Measurements from ENCODE around the gene NTN1. TPM values are rescaled to one million over a fixed set of nuclear protein-coding genes. Genes with fewer than 3 reads are reported as not detected.

NTN1 gene
- total RNA-seq, 1 donor from 2014 or later: 7.8 TPM

DNA sequence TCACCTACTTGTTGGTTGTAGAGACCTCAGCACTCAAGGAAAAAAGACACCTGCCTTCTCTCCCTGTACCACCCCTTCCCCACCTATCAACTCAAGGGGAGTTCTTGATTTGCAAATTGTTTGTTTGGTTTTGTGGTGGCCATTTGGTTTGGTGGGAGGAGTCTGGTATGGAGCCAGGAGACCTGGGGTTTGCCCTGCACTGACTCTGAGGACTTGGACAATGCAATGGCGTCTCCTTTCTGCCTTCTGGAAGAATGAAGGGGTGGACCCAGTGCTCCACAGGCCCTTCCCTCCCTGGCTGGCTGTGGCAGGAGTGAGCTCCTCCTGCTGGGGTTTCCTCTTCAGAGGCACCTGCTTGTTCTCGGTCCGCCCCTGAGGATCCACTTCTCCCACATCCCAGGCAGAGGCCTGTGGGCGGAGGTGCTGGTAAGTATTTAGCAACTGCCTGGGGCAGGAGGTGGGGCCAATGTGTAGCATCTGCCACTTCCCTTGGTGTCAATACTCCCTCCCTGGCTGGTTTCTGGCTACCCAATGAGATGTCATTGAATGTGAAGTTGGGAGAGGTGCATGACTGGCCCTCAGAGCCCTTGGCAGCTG lies 164.5 kb downstream of the NTN1 start:
- intact Hi-C loops (cut with DNase I): no loop called here
- Histone ChIP-seq H3K27ac (no peak overlapping the region), H3K9me3 (no peaks in the 10 kb centered on the region), H3K36me3 (no peaks in the 10 kb centered on the region), H3K4me1 (no peaks in the 10 kb centered on the region), H3K27me3 (ENCODE audit: low read depth) (peaks cover 27% of the 10 kb centered on the region), H3K4me3 (no peak overlapping the region)
- DNase-seq: no peak
- TF ChIP-seq CTCF (IDR thresholded peaks at IDR 0.05): no peak
- ATAC-seq: peak in 1 of 2 donors; percentile 16

DNA sequence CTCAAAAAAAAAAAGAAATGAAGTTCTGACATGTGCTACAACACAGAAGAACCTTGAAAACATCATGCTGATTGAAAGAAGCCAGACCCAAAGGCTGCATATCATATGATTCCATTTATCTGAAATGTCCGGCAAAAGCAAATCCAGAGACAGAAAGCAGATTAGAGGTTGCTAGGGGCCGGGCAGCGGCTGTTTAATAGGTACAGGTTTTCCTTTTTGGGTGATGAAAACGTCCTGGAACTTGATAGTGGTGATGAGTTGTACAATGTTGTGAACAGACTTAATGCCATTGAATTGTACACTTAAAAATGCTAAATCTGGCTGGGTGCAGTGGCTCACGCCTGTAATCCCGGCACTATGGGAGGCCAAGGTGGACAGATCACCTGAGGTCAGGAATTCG lies 166.5 kb downstream of the NTN1 start:
- DNase-seq (no peak), ATAC-seq (no peak)
- intact Hi-C loops (cut with DNase I): no loop called here
- no peak overlapping the region for H3K27ac ChIP-seq
- H3K4me1 ChIP-seq: no peaks in the 10 kb centered on the region
- no peaks in the 10 kb centered on the region for H3K9me3 ChIP-seq
- peaks cover 27% of the 10 kb centered on the region for H3K27me3 ChIP-seq (ENCODE audit: low read depth)
- no peak for TF ChIP-seq CTCF (IDR thresholded peaks at IDR 0.05)
- no peak overlapping the region for H3K4me3 ChIP-seq
- no peaks in the 10 kb centered on the region for H3K36me3 ChIP-seq

DNA sequence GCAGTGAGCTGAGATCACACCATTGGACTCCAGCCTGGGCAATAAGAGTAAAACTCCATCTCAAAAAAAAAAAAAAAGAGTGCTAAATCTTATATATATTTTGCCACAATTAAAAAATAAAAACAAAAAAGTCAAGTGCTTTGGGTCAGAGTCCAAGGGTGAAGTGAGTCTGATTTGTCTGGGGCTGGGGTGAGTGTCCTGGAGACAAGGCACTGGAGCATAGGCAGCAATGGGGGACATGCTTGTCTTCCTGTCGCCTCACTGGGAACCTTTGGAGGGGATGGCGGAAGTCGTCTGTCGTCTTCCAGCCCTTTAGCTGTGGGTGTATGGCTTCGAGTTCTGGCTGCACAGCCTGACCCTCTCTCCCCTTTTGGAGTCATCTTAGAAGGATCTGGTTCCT lies 167.1 kb downstream of the NTN1 start:
- peaks cover 27% of the 10 kb centered on the region for H3K27me3 ChIP-seq (ENCODE audit: low read depth)
- no peaks in the 10 kb centered on the region for H3K9me3 ChIP-seq
- no peaks in the 10 kb centered on the region for H3K36me3 ChIP-seq
- ATAC-seq (no peak), DNase-seq (no peak)
- H3K4me1 ChIP-seq: no peaks in the 10 kb centered on the region
- no peak overlapping the region for H3K27ac ChIP-seq
- intact Hi-C loops (cut with DNase I): no loop called here
- H3K4me3 ChIP-seq: no peak overlapping the region
- no peak for TF ChIP-seq CTCF (IDR thresholded peaks at IDR 0.05)

DNA sequence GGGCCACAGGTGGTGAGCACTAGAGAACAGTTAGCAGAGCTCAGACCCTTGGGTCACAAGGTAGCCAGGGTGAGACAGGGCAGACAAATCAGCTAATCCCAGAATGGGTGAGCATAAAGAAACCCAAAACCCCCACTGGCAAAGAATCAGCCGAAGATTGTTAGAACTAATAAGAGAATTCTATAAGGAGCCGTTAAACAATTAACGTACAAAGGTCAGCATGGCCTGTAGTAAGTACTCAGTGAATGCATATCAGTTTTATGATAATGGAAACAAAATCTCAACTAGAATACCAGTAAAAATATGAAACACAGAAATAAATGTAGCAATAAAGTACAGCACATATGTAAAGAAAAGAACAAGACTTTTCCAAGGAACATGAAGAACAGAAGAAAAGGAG lies 168.6 kb downstream of the NTN1 start:
- TF ChIP-seq CTCF (IDR thresholded peaks at IDR 0.05): no peak
- Histone ChIP-seq H3K27ac (no peak overlapping the region), H3K9me3 (no peaks in the 10 kb centered on the region), H3K36me3 (no peaks in the 10 kb centered on the region), H3K27me3 (ENCODE audit: low read depth) (peaks cover 27% of the 10 kb centered on the region), H3K4me1 (no peaks in the 10 kb centered on the region), H3K4me3 (no peak overlapping the region)
- DNase-seq (no peak), ATAC-seq (no peak)
- intact Hi-C loops (cut with DNase I): no loop called here

DNA sequence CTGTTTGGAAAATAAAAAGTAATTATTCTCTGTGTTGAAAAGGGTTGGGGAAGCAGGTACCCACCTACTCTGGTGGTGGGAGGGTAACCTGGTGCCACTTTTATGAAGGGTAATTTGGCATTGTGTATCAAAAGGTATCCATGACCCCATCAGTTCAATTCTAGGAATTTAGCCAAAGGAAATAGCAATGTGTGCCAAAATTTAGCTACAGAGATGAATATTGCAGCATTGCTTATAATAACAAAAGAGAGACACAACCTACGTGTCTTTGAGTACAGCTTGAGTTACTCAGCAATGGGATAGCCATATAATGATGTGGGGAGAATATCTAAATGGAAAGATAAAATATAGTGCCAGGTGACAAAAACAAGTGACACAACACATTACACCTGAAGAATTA lies 170.7 kb downstream of the NTN1 start:
- ATAC-seq: no peak
- DNase-seq: no peak
- no peak overlapping the region for H3K4me3 ChIP-seq
- intact Hi-C loops (cut with DNase I): no loop called here
- no peak for TF ChIP-seq CTCF (IDR thresholded peaks at IDR 0.05)
- no peaks in the 10 kb centered on the region for H3K36me3 ChIP-seq
- H3K9me3 ChIP-seq: no peaks in the 10 kb centered on the region
- H3K27ac ChIP-seq: no peak overlapping the region
- H3K27me3 ChIP-seq (ENCODE audit: low read depth): peaks cover 5% of the 10 kb centered on the region
- H3K4me1 ChIP-seq: no peaks in the 10 kb centered on the region

DNA sequence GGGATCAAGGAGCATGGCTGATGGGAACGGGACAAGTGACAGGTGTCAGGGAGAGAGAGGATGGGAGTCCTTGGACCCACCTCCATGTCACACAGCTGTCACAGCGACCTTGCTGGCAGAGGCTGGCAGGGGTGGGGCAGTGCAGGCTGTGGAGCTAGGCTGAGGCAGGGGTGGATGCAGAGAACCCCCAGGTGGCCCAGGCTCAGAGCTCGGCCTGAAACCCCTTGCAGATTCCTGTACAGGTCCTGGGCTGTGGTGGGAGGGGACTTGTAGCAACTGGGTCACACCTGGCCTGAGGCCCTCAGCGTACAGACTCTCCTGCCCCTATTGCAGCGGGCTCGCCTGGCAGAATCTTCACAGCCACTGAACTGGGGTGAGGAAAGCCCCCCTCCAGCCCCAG lies 174.1 kb downstream of the NTN1 start:
- no peak for TF ChIP-seq CTCF (IDR thresholded peaks at IDR 0.05)
- Histone ChIP-seq H3K27ac (no peak overlapping the region), H3K4me1 (no peaks in the 10 kb centered on the region), H3K36me3 (no peaks in the 10 kb centered on the region), H3K4me3 (no peak overlapping the region), H3K9me3 (no peaks in the 10 kb centered on the region), H3K27me3 (ENCODE audit: low read depth) (no peaks in the 10 kb centered on the region)
- intact Hi-C loops (cut with DNase I): no loop called here
- ATAC-seq (no peak), DNase-seq (no peak)

Data from lower lobe of right lung (tissue), 2 donors.